ENCODE data around the gene SLC16A3. TPM values are rescaled to one million over a fixed set of nuclear protein-coding genes. Genes with fewer than 3 reads are reported as not detected.
A peak's percentile ranks its signal among the peaks of the same experiment; 100 is the strongest.

Gene SLC16A3
- total and polyA plus RNA-seq, 12 donors = 2.7 to 58.6 (median 32.7) TPM

DNA sequence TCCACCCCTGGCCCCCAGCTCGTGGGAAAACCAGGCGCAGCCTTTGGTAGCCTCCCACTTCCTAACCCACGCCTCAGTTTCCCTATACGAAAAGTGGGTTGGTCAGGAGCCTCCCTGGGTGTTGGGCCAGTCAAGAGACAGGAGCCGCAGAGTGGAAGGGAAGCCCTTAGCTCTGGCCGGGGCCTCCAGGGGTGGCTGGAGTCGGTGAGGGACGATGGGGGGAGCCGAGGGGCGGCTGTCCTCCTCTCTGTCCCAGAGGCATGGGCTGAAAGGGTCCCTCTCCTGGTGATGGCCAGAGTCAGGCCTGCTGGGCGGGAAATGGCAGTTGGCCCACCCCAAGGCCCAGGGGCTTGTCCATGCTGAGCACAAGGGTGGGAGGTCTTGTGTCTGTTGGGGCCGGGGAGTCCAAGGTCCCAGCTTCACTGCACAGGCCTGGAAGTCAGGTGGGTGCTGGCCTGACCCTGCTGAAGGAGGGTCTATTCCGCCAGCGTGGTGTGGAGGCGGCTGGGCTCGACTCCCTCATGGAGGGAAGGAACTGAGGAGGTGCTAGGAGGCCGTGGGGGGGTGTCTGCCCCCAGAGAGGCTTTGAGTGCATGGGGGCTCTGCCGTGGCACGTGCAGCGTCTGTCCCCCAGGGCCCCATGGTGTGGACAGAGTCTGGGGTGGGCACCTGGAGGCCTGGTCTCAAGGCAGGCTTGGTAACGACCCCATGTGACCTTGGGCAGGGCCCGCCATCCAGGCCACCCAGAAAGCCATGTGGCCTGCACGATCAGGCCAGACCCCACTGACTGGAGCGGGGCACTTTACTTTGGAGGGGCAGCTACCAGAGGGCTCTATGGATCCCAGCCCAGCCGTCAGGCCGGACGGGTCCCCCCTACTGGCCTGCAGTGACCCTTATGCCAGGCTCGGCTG, 1.1 kb downstream of the SLC16A3 start:
- intact Hi-C loops (cut with DNase I) = no loop called here
- Histone ChIP-seq H3K9me3 (replicated peaks in 1 of 3) (no peaks in the 10 kb centered on the region), H3K4me3 (peak overlapping the region in 1 of 4 donors; percentile 59), H3K4me1 (replicated peaks in 1 of 2) (peaks cover 0 to 25% of the 10 kb centered on the region in 2 donors), H3K27ac (peak overlapping the region in 4 of 5 donors; percentile 23 to 95 (median 62)), H3K36me3 (replicated peaks in 1 of 2) (no peaks in the 10 kb centered on the region), H3K27me3 (no peaks in the 10 kb centered on the region)
- TF ChIP-seq, protein P1, sequence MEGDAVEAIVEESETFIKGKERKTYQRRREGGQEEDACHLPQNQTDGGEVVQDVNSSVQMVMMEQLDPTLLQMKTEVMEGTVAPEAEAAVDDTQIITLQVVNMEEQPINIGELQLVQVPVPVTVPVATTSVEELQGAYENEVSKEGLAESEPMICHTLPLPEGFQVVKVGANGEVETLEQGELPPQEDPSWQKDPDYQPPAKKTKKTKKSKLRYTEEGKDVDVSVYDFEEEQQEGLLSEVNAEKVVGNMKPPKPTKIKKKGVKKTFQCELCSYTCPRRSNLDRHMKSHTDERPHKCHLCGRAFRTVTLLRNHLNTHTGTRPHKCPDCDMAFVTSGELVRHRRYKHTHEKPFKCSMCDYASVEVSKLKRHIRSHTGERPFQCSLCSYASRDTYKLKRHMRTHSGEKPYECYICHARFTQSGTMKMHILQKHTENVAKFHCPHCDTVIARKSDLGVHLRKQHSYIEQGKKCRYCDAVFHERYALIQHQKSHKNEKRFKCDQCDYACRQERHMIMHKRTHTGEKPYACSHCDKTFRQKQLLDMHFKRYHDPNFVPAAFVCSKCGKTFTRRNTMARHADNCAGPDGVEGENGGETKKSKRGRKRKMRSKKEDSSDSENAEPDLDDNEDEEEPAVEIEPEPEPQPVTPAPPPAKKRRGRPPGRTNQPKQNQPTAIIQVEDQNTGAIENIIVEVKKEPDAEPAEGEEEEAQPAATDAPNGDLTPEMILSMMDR (IDR thresholded peaks at IDR 0.05) = no peak
- TF ChIP-seq POLR2A (IDR thresholded peaks at IDR 0.05) = no peak
- 53 to 68% (median 61%) methylated on average over 13 to 28 of the region's 28 CpGs for WGBS, 4 donors
- peak in 2 of 7 donors; percentile 17 to 22 for DNase-seq

DNA sequence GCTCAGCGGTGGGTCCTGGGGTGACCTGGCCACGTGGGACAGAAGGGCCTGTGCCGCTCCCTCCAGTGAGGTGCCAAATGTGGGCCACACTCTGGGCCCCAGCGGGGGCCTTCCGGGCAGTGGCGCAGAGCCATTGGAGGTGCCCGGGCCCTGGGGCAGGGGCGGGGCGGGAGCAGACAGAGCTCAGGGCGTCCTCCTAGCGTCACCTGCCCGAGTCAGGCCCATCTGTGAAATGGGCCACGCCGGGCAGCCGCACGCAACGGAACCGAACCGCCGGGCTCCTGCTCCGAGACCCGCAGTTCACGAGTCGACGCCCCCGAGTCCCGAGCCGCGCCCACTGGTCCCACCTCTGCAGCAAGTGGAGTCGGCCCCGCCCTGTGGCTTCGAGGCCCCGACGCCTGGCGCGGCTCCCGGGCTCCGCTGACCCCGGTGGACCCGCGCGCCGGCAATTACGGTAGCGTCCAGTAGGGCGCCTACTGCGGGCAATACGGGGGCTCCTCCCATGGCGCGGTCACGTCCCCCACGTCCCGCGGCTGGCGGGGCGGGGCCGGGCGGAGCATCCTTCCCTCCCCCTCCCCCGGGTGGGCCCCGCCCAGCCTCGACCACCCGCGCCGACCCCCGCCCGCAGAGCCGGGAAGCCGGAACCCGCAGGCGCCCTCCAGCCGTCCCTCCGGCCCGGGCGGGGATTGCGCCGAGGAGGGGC, 1.9 kb downstream of the SLC16A3 start:
- no peak for TF ChIP-seq POLR2A (IDR thresholded peaks at IDR 0.05)
- TF ChIP-seq, protein P1 (IDR thresholded peaks at IDR 0.05) = peak in 5 of 6 experiments; percentile 35 to 74 (median 59)
- Histone ChIP-seq H3K27me3 (no peaks in the 10 kb centered on the region), H3K36me3 (replicated peaks in 1 of 2) (no peaks in the 10 kb centered on the region), H3K27ac (peak overlapping the region; percentile 6 to 95 (median 77)), H3K9me3 (replicated peaks in 1 of 3) (no peaks in the 10 kb centered on the region), H3K4me3 (peak overlapping the region in 2 of 4 donors; percentile 13 to 59), H3K4me1 (replicated peaks in 1 of 2) (peaks cover 0 to 27% of the 10 kb centered on the region in 2 donors)
- peak; percentile 73 to 85 (median 80) for DNase-seq
- intact Hi-C loops (cut with DNase I) = no loop called here
- WGBS, 4 donors = 13 to 70% (median 29%) methylated on average over 4 to 70 of the region's 76 CpGs

DNA sequence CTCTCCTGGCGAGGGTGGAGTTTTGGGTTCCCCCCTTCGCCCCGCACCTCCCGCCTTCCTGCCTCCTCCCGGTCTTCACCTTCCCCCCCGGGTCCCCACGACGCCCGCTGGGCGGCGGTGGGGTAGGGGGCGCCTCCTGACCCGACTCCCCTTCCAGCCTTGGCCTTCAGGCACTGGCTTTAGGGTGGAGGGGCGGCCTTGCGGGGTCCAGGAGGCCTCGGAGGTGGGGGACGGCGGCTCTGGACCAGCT, 2.4 kb downstream of the SLC16A3 start:
- no peaks in the 10 kb centered on the region for H3K9me3 ChIP-seq (replicated peaks in 1 of 3)
- TF ChIP-seq POLR2A (IDR thresholded peaks at IDR 0.05) = no peak
- TF ChIP-seq, protein P1 (IDR thresholded peaks at IDR 0.05) = no peak
- intact Hi-C loops (cut with DNase I) = no loop called here

More for the DNA sequence above, 2.4 kb downstream of the SLC16A3 start:
- H3K27me3 ChIP-seq = no peaks in the 10 kb centered on the region
- peaks cover 0 to 2% of the 10 kb centered on the region in 2 donors for H3K36me3 ChIP-seq (replicated peaks in 1 of 2)
- H3K4me1 ChIP-seq (replicated peaks in 1 of 2) = peaks cover 5 to 32% of the 10 kb centered on the region in 2 donors
- WGBS, 4 donors = 0 to 6% (median 4%) methylated on average over 9 to 18 of the region's 18 CpGs; no CpG with 5 or more reads in 1 of the 4 donors
- H3K4me3 ChIP-seq = peak overlapping the region in 3 of 4 donors; percentile 13 to 59 (median 14)
- H3K27ac ChIP-seq = peak overlapping the region; percentile 6 to 95 (median 77)
- no peak for DNase-seq

Measured in adrenal gland (tissue), 12 donors.